Small intestine (tissue), 7 donors: Measurements from ENCODE around the gene OTUD5. TPM values are rescaled to one million over a fixed set of nuclear protein-coding genes. Genes with fewer than 3 reads are reported as not detected.
"Not testable (repeated sequence)": the region's sequence is repeated elsewhere in the genome, so short reads cannot be mapped to it uniquely, and the experiment has no call there.

Source experiments
- DNase-seq, 2 donors: peaks; one replicate each; pipeline versions ENCODE4 v3.0.0 to v3.0.0-alpha.2; 2013
- FAIRE-seq: peaks from 2 replicates; lab custom pipeline; 2012; peaks lifted over from hg19 to GRCh38; lab: Jason Lieb, UNC
- H3K27ac ChIP-seq, 3 donors: one replicate each; pipeline ENCODE4 v1.5.1; 2013; ENCODE audit warnings: low read length in 2 of 3, mild to moderate bottlenecking in 2 of 3, control low read depth in 1 of 3, inconsistent platforms in 1 of 3, low read depth in 1 of 3, moderate library complexity in 1 of 3
- H3K27me3 ChIP-seq, 3 donors: one replicate each; pipeline ENCODE4 v1.6.1; 2013; ENCODE audit warnings: low read length in 3 of 3, inconsistent platforms in 1 of 3; ENCODE audit not compliant: control insufficient read depth in 3 of 3, insufficient read depth in 3 of 3
- H3K36me3 ChIP-seq, 3 donors: one replicate each; pipeline ENCODE4 v1.6.1; 2013; ENCODE audit warnings: low read length in 3 of 3, inconsistent platforms in 1 of 3, low read depth in 1 of 3, mild to moderate bottlenecking in 1 of 3, moderate library complexity in 1 of 3; ENCODE audit not compliant: control insufficient read depth in 3 of 3, insufficient read depth in 2 of 3
- H3K4me1 ChIP-seq, 3 donors: one replicate each; pipeline ENCODE4 v1.6.1; 2013; ENCODE audit warnings: low read length in 2 of 3, inconsistent platforms in 1 of 3, low read depth in 1 of 3, mild to moderate bottlenecking in 1 of 3, moderate library complexity in 1 of 3; ENCODE audit not compliant: control insufficient read depth in 3 of 3, insufficient read depth in 2 of 3
- H3K4me3 ChIP-seq, 3 donors: one replicate each; pipeline ENCODE4 v1.5.1; 2013; ENCODE audit warnings: low read length in 3 of 3, control low read depth in 1 of 3, inconsistent platforms in 1 of 3, low read depth in 1 of 3, mild to moderate bottlenecking in 1 of 3, moderate library complexity in 1 of 3
- H3K9me3 ChIP-seq, 2 donors: one replicate each; pipeline ENCODE4 v1.6.1; 2013; ENCODE audit warnings: low read depth in 1 of 2, low read length in 1 of 2; ENCODE audit not compliant: control insufficient read depth in 2 of 2, insufficient read depth in 1 of 2
- WGBS, 3 donors: extraction: QIAGEN DNeasy Blood & Tissue Kit; methylation state at CpG; one replicate each; pipeline ENCODE4 v1.1.7; 2013; 5-methylcytosine and 5-hydroxymethylcytosine counted together
- polyA plus RNA-seq, 4 donors: library from polyadenylated mRNA; stranded (reverse) in 3 of 4; unstranded in 1 of 4; fragments of 200-250 nt in 3 of 4; fragments of 120-200 nt in 1 of 4; gene quantifications; one replicate each; pipeline versions ENCODE4 v1.2.1 to v1.2.3, GENCODE V29; 2013
- donor health status: healthy with polysubstance abuse.
- donor health status: control.
- donor health status: control.
- donor health status: Bipolar disorder and iron deficiency.
- donor health status: healthy.

The OTUD5 gene
- polyA plus RNA-seq, 4 donors, result 28.3 to 57.5 (median 42.3) TPM

DNA sequence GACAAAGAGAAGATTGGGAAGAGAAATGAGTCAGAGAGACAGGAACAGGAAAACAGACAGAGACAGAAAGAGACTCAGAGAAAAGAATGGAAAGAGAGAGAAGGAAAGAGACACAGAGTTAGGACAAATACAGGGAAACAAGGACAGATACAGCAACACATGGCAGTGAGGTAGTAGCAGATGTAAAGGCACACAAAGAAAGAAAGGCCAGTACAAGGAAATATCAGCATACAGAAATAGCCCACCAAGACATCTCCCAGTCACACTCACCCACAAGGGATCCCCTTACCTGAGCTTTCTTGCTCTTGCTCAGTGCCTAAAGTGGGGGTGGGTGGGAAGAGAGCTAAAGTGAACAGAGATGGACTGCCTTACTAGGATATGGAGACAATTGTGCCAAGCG, 40.5 kb upstream of the OTUD5 start:
- peaks cover 0 to 4% (median 0%) of the 10 kb centered on the region in 3 donors for H3K4me1 ChIP-seq
- H3K27me3 ChIP-seq, result no peaks in the 10 kb centered on the region
- no peak overlapping the region for H3K4me3 ChIP-seq
- H3K9me3 ChIP-seq, result no peaks in the 10 kb centered on the region
- DNase-seq (no peak), FAIRE-seq (no peak)
- H3K27ac ChIP-seq, result no peak overlapping the region
- H3K36me3 ChIP-seq, result peaks cover 0 to 27% (median 0%) of the 10 kb centered on the region in 3 donors
- 50 to 83% (median 76%) methylated on average over 1 of the region's 1 CpG for WGBS, 3 donors

DNA sequence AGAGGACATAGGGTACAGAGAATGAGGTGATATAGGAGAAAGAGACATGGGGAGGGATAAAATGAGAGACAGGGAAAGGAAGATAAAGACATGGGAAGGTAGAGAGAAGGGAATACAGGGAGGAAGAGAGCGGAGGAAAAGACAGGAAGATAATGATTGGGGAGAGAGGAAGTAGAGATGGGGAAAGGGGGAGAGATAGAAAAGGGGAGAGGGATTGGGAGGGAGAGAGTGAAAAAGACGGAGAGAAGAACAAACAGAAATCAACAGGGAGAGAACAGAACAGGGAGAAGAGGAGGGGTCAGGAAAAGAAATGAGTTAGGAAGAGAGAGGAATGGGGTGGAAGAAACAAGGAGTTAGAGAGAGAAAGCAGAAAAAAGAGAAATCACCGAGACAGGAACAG, 40.0 kb upstream of the OTUD5 start:
- FAIRE-seq, result no peak
- Histone ChIP-seq H3K36me3 (peaks cover 0 to 29% (median 0%) of the 10 kb centered on the region in 3 donors), H3K4me3 (no peak overlapping the region), H3K4me1 (peaks cover 0 to 4% (median 0%) of the 10 kb centered on the region in 3 donors), H3K27ac (no peak overlapping the region), H3K9me3 (no peaks in the 10 kb centered on the region), H3K27me3 (no peaks in the 10 kb centered on the region)
- DNase-seq, result no peak
- 81 to 94% (median 89%) methylated on average over 3 of the region's 3 CpGs for WGBS, 3 donors

DNA sequence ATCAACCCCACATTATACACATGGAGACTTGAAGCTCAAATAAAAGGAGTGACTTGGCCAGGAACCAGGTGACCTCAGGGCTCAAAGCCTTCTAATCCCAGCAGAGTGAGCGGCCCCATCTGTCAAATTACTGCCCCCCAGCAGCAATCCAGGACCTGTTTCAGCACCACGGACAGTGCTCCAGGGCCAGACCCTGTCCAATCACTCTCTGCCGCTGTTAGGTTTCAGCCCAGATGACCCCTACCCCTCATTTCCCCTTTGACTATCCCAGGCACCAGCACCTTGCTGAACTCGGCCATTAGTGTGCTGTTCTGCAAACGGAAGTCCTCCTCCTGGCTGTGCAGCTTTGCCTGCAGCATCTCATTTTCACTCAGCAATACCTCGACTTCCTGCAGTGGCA, 39.6 kb upstream of the OTUD5 start:
- Histone ChIP-seq H3K27me3 (no peaks in the 10 kb centered on the region), H3K36me3 (peaks cover 0 to 32% (median 0%) of the 10 kb centered on the region in 3 donors), H3K4me3 (no peak overlapping the region), H3K9me3 (no peaks in the 10 kb centered on the region), H3K4me1 (peaks cover 0 to 4% (median 0%) of the 10 kb centered on the region in 3 donors), H3K27ac (no peak overlapping the region)
- 71 to 85% (median 76%) methylated on average over 5 to 6 of the region's 6 CpGs for WGBS, 3 donors
- no peak for DNase-seq
- FAIRE-seq, result no peak

DNA sequence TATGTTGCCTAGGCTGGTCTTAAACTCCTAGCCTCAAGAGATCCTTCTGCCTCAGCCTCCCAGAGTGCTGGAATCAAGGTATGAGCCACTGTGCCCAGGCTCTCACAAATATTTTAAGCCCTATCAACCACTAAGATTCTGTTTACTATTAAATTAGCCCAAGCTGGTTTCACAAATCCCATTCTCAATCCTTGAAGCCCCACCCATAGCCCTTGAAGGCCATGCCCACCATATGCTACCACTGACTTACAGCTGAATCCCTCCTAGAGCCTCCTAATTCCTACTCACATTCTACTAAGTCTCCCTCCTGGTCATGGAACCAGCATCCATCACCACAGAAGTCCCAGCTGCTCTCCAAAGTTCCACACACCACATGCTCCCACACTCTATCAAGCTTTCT, 34.9 kb upstream of the OTUD5 start:
- H3K9me3 ChIP-seq, result no peaks in the 10 kb centered on the region
- FAIRE-seq, result no peak
- H3K4me1 ChIP-seq, result no peaks in the 10 kb centered on the region

DNA sequence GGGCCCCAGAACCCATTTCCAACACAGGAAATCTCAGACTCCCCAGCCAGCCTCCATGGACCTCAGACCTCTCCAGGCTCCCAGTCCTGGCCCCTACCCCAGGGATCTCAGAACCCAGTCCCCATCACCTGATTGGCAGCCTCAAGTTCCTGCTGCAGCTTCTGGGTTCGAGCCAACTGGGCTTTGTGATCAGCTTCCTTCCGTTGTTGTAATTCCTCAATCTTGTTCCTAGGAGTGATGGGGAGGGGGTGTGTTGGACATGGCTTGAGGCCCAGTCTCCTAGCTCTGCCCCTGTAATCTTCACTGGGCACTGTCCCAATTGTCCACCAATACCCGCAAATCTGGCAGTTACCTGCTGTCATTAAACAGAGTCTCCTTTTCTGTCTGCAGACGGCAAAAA, 32.1 kb upstream of the OTUD5 start:
- Histone ChIP-seq H3K4me3 (no peak overlapping the region), H3K4me1 (no peaks in the 10 kb centered on the region), H3K27ac (no peak overlapping the region), H3K27me3 (no peaks in the 10 kb centered on the region), H3K9me3 (no peaks in the 10 kb centered on the region), H3K36me3 (peaks cover 0 to 51% (median 11%) of the 10 kb centered on the region in 3 donors)
- WGBS, 3 donors, result 81 to 86% (median 81%) methylated on average over 4 of the region's 4 CpGs
- DNase-seq (no peak), FAIRE-seq (no peak)

More for the DNA sequence above, 34.9 kb upstream of the OTUD5 start:
- no peak for DNase-seq
- Histone ChIP-seq H3K27me3 (no peaks in the 10 kb centered on the region), H3K27ac (no peak overlapping the region), H3K36me3 (peaks cover 0 to 56% (median 11%) of the 10 kb centered on the region in 3 donors), H3K4me3 (no peak overlapping the region)

DNA sequence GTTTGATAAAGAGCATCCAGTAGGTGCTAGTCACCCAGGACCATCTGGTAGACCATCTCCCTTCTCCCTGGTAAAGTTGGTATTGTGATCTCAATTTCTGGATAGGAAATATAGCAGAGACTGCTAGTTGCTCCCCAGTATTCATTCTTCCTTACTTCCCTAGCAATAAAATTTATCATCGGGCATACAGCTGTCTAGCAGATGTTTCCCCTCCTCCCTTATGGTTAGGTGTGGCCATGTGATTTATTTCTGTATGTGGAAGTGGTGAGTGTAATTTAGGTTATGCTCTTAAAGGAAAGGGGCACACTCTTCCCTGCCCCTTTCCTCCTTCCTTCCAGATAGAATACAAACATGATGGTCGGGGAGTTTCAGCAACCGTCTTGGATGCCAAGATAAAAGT, 26.5 kb upstream of the OTUD5 start:
- no peak for FAIRE-seq
- peaks cover 4 to 48% (median 4%) of the 10 kb centered on the region in 3 donors for H3K36me3 ChIP-seq
- H3K9me3 ChIP-seq, result no peaks in the 10 kb centered on the region
- H3K27ac ChIP-seq, result no peak overlapping the region
- no peak for DNase-seq
- H3K27me3 ChIP-seq, result no peaks in the 10 kb centered on the region
- WGBS, 3 donors, result 73 to 80% (median 74%) methylated on average over 3 of the region's 3 CpGs
- H3K4me3 ChIP-seq, result no peak overlapping the region
- H3K4me1 ChIP-seq, result no peaks in the 10 kb centered on the region

DNA sequence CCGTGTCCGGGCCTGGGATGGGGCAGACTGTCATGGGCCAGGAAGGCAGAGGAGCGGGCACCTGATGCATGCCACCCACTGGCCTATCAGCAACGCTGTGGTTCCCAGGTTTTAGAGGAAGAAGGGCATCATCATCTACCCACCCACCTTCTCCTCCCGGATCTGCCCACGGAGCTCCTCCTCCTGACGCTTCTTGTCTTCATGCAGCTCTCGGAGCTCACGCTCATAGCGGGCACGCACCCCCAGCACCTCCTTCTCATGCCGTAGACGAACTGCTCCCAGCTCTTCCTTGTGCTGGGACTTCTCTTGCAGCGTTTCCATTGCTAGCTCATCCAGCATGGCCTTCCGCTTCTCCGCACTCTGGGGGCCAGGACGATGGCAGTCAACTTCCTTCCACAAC, 25.7 kb upstream of the OTUD5 start:
- 88 to 92% (median 92%) methylated on average over 15 to 17 of the region's 17 CpGs for WGBS, 3 donors
- H3K36me3 ChIP-seq, result peaks cover 4 to 44% (median 8%) of the 10 kb centered on the region in 3 donors
- FAIRE-seq (no peak), DNase-seq (no peak)
- no peaks in the 10 kb centered on the region for H3K4me1 ChIP-seq
- no peak overlapping the region for H3K4me3 ChIP-seq
- no peaks in the 10 kb centered on the region for H3K27me3 ChIP-seq
- H3K27ac ChIP-seq, result no peak overlapping the region
- no peaks in the 10 kb centered on the region for H3K9me3 ChIP-seq

DNA sequence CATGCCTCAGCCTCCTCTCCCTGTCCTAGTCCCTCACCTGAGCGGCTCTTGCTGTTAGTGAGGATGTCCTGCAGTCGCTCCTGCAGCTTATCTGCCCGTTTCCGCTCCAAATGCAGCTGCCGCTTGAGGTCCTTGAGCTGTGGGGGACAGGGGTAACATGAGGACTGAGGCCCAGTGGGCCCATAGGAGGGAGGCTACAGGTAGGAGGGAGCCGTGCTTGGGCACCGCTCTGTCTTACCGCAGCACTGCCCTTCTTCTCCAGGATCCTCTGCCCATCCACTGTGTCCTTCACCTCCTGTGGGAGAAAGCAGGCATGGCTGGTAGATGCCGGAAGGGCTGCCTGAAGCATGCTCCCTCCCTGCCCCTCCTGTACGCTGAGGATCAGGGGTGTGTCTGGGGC, 23.8 kb upstream of the OTUD5 start:
- H3K27me3 ChIP-seq, result no peaks in the 10 kb centered on the region
- H3K4me3 ChIP-seq, result no peak overlapping the region
- peaks cover 4 to 43% (median 7%) of the 10 kb centered on the region in 3 donors for H3K36me3 ChIP-seq
- DNase-seq (no peak), FAIRE-seq (no peak)
- H3K4me1 ChIP-seq, result no peaks in the 10 kb centered on the region
- no peak overlapping the region for H3K27ac ChIP-seq
- WGBS, 3 donors, result 89 to 95% (median 93%) methylated on average over 8 to 10 of the region's 10 CpGs
- no peaks in the 10 kb centered on the region for H3K9me3 ChIP-seq

DNA sequence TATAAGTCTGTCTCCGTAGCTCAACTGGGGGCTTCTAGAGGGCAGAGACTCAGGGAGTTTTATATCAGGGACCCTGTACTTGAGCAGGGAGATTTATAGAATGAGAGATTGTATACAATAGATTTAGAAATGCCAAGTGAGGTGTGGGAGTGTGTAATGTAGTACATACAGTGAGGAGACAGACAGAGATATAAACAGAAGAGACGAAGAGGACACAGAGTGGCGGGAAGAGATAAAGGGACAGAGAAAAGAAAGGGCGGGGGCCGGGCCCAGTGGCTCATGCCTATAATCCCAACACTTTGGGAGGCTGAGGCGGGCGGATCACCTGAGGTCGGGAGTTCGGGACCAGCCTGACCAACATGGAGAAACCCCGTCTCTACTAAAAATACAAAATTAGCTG, 22.9 kb upstream of the OTUD5 start:
- not testable (repeated sequence) for H3K27me3 ChIP-seq, FAIRE-seq, H3K9me3 ChIP-seq, H3K4me1 ChIP-seq, H3K4me3 ChIP-seq, DNase-seq, H3K27ac ChIP-seq
- 75 to 95% (median 86%) methylated on average over 3 to 5 of the region's 10 CpGs for WGBS, 3 donors
- H3K36me3 ChIP-seq, result peaks cover 4 to 49% (median 10%) of the 10 kb centered on the region in 3 donors
